HG02938 (cell line): ENCODE data around the gene BAG5.

Experiments used
- ATAC-seq: cut with Tn5 transposase; IDR thresholded peaks from one replicate; pipeline ENCODE4 v1.9.1; 2021; ENCODE audit warnings: mild to moderate bottlenecking, moderate library complexity; ENCODE audit not compliant: unreplicated experiment

Gene BAG5

GRCh38 chr14:103510724-103511693 is 51.4 kb downstream of the BAG5 start:
- no peak for ATAC-seq

GRCh38 chr14:103509864-103510723 is 52.4 kb downstream of the BAG5 start:
- no peak for ATAC-seq

GRCh38 chr14:103508521-103509329 is 53.7 kb downstream of the BAG5 start:
- no peak for ATAC-seq

- ATAC-seq: no peak
Measured at GRCh38 chr14:103507751-103508150, 54.7 kb downstream of the BAG5 start.
